GM18517 (cell line): Measurements from ENCODE around the gene AVEN.
"Not testable (repeated sequence)": the region's sequence is repeated elsewhere in the genome, so short reads cannot be mapped to it uniquely, and the experiment has no call there.

Experiments used
- ATAC-seq: cut with Tn5 transposase; IDR thresholded peaks from one replicate; pipeline ENCODE4 v1.9.1; 2021; ENCODE audit warnings: mild to moderate bottlenecking, moderate library complexity; ENCODE audit not compliant: unreplicated experiment

The AVEN gene

DNA sequence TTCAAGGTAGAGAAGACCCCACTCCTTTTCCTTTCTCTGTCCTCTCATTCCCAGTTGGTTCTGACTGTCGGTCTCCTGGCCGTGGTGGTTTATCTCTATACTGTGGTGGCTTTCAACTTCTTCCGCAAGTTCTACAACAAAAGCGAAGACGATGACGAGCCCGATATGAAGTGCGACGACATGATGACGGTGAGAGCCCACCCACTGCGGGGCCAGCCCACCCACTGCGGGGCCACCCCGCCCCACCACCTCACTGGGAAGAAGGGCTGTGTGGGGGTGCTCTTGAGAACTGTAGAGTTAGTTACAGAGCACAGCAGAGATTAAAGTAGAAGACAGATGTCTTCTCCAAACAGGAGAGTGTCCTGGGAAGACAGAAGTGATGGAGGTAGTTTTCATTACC, 181.3 kb downstream of the AVEN start:
- no peak for ATAC-seq

DNA sequence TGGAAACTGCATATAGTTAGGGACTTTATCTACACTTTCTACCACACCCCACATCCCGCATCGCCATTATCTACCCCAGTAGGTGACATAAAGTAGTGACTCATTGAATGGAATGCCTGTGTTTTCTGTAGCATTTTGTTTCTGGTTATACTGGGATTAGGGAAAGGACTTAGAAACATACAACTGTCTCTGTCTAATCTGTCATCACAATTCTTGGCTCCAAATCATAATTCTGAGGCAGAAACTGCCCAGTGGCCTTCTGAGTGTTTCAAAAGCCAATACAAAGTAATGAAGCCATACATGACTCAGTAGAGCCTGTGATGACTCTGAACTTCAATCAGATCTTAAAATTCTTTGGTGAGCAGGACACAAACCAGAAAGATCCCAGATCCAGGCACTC, 186.4 kb downstream of the AVEN start:
- no peak for ATAC-seq

DNA sequence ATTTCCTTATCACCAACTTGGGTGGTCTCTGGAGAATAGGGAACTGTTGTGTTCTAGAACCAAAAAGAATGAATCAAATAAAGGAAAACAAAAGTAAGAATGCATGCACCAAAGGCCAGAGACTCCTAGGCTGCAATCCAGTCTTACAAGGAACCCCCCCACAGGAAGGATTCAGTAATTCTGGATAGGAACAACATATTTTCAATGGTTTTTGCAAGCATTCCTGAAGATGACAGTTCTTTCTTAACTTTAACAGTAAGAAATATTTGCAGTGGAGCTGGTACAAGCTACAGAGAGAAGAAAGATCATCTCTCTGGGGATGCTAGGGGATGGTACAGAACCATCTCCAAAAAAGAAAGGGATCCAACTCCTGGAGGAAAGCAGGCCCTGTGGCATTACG, 186.9 kb downstream of the AVEN start:
- ATAC-seq: no peak

DNA sequence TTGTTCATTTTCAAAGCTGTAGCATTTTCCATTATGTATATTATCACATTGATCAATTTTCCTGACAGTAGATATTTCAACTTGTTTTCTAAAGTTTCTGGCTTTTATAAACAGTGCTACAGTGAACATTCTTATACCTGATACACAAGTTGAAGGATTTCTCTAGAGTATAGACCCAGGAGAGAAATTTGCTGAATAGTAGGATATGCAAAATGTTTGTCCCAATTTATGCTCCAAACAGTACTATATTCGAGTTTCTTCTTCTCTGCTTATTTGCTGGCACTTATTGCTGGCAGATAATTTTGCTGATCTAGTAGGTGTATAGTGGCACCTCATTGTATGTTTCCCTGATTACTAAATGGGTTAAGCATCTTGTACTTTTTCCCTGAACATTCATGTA, 187.9 kb downstream of the AVEN start:
- ATAC-seq: no peak

DNA sequence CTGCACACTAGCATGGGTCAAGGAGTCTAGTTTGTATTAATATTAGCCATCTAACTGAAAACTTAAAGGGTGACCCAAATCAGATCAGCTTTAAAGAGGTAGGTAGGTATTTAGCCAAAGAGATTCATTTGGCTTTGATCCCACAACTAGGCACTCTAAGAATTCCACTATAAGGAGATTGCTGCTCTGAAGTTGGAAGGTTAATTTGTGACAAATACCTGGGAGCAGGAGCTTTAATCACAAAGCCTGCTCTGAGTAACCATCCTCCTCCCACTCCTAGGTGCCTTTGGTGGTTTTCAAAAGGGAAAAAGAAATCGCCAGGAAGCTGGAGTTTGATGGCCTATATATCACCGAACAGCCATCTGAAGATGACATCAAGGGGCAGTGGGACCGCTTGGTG, 191.0 kb downstream of the AVEN start:
- no peak for ATAC-seq

DNA sequence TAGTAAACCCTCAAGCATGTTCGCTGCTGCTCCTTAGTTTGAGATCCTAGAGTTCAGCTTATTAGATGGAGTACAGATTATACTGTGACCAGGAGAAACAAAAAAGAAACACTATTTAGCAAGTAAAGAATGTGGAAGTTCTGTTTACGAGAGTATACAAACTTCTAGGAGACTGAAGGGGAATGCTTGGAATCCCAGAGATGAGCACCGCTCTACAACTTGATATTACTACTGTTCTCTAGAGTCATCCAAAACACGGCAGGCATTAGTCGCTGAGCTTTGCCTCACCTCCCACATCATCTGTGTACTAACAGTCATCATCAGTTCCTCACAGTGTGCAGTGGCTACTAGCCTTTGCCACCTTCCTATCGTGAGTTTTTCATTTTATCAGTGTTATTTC, 192.1 kb downstream of the AVEN start:
- no peak for ATAC-seq

DNA sequence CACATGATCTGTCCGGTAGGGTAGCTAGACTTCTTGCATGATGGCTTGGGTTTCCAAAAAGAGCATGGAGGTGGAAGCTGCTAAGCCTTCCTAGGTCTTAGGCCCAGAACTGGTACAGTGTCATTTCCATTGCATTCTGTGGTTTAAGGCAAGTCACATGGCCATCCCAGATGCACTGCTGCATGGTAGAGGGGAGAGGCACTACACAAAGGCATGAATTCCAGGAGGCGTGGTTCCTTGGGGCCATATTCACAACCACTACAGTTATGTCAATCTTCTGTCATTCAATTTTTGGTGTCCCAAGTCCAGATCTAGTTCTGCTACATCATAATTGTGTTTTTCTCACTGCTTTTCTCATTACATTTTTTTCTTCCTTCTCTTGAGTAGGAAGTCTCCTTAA, 192.9 kb downstream of the AVEN start:
- no peak for ATAC-seq

DNA sequence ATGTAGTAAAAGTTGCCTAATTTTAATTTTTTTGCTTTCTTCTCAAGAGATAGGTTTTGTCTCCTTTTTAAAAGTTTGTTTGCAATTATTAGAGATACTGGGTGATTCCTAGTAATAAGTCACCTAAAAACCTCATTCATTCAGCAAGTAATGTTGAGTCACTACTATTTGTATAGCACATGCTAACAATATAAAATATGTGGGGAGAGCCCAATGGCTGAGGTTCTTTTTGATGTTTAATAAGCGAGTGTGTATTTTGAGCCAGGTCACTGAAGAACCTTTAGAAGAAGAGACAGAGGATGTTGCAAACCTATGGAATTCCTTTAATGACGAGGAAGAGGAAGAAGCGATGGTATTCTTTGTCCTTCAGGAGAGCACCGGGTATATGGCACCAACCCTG, 194.4 kb downstream of the AVEN start:
- no peak for ATAC-seq

DNA sequence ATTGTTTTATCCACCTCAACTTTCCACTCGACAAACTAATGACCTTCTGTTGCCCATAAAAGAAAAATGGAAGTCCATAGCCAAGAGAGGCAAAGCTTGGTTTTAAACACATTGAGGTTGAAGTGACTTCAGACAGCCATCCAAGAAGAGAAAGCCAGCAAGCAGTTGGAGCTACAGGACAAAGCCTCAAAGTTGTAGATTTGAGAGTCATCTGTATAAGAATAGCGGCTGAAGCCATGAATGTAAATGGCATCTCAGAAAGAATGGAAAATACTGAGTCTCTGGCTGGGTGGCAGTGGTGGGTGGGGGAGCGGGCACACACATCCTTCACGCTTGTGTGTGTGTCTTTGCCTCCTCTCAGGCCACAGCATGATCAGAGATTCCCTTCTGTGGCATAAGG, 194.8 kb downstream of the AVEN start:
- no peak for ATAC-seq

DNA sequence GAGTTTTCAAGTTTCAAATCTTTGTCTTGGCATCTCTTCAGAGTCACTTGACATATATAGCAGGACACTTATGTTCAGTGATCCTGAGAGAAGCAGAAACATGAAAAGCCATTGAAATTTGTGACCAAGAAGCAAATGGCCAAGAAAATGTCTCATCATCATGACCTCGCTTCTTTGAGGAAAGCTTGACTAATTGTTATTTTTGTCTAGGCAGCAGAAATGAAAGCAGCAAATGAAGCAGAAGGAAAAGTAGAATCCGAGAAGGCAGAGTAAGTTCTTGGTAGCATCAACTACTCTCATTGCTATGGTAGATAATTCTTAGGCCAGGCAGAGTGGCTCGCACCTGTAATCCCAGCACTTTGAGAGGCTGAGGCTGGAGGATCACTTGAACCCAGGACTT, 198.4 kb downstream of the AVEN start:
- ATAC-seq: no peak

DNA sequence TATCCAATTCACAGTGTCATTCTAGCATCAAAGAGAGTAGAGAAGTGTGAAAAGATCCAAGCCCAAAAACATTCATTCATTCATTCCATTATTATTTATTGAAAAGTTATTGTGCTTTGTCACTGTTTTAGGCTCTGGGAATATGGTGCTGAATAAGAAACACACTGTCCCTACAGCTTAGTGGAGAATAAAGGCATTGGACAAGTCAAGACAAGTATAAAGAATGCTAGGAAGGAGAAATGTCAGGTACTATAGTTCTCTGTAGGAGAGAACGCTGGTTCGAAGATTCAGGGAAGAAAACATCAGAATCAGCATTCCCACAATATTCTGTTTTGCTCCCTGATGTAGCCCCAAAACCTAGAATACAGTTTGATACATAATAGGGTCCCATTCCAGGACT, 199.5 kb downstream of the AVEN start:
- no peak for ATAC-seq

DNA sequence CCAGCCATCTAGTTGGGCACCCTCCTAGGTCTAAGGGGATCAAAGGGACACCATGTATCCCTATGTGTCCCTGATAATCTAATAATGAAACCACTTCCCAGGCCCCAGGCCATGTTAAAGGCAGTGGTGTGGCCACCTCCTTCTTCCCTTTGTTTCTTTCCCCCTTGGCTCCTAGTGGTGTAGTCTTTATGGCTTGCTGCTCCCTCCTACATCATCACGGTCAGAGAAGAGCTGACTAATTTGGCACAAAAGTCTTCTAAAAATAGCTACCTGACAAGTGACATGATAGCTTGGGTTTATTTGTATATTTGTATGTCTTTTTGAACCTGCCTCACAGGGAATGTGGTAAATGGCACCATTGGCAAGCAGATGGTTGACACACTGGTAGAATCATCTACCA, 201.7 kb downstream of the AVEN start:
- ATAC-seq: no peak

DNA sequence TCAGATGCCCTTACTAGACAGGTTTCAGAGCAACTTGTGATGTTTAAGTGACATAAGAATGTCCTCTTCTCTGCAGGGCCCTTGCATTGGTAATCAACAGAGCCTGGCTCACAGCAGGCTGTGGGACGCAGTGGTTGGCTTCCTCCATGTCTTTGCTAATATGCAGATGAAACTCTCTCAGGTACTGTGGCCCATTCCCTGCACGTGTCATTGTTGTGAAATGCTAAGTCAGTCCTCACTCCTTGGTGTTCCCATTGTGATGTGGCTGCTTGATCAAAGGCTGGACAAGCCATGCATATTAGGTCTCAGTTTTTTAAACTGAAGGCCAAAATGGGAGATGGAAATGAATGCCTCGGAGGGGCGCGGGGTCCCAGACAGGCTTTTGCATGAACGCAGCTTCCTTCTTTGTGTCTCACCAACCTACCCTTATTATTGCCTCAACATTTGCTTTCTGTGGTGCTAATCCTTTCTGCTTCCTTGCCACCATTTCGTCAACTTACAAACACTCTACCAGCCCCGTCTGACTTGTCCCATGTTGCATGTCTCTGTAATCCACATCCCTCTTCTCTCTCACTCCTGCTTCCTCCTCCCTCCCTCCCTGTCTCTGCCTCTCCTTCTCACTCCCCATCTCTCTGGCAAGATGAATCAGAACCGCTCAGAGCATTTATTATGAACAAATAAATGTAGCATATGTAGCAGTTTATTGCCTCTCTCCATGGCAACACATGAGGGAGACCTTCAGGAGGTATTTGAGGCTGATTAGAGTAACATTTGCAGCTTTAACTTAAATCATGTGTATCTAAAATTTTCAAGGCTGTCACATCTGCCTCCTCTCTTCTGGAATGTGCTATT, 203.9 kb downstream of the AVEN start:
- no peak for ATAC-seq

DNA sequence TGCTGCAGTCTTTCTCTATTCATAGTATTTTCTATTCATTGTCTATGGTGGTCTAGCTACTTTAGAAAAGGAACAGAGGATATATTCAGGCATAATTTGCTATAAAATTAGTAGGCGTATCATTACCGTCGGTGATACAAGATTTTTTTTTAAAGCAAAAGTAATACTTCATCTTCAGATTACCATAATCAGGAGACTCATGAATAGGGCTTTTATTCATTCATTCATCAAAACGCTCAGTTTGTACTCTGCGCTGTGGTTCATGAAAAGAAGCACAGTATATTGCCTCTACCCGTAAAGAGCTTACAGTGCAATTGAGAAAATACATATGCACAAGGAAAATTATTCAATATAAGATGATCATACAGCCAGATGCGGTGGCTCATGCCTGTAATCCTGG, 207.4 kb downstream of the AVEN start:
- ATAC-seq: no peak

DNA sequence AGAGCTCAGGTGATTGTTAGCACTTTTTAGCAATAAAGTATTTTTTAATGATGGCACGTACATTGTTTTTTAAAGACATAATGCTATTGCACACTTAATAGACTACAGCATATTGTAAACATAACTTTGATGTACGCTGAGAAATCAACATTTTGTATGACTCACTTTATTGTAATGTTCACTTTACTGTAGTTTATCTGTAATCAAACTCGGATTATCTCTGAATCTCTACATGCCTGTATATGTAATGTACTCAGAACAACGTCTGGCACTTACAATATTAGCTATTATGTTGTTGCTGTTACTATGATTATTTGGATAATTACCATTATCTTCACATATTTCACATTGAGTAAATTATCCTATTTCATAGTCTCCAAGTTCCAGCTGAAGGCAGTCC, 208.7 kb downstream of the AVEN start:
- ATAC-seq: no peak

DNA sequence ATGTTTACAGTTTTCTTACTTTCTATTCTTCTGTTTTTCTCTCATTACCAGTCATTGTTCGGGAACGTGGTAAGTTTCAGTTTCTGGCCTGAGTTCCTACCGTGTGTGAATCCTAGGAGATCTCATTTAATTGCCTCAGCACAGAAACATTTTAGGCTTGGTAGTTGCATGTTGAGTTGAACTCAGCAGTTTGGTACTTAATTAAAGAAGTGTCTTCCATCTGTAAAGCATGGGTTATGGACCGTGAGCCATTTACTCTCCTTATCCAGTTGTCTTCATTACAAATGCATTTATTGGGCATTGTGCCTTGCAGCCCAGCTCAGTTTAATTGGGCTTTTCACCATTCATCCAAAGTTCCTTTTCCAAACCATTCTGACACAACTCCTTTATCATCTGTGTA, 212.8 kb downstream of the AVEN start:
- no peak for ATAC-seq

DNA sequence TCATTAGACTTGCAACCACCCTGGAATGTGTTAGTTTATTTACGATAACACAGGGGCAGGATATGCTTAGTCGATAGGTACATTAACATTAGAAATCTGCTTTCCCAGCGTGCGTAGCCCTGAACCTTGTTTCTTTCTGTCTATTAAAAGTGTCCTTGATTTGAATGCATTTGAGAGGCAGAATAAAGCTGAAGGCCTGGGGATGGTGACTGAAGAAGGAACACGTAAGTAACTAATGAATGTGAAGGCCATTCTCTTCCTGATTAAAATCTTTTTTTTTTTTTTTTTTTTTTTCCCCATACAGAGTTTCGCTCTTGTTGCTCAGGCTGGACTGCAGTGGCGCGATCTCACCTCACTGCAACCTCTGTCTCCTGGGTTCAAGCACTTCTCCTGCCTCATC, 213.6 kb downstream of the AVEN start:
- no peak for ATAC-seq

DNA sequence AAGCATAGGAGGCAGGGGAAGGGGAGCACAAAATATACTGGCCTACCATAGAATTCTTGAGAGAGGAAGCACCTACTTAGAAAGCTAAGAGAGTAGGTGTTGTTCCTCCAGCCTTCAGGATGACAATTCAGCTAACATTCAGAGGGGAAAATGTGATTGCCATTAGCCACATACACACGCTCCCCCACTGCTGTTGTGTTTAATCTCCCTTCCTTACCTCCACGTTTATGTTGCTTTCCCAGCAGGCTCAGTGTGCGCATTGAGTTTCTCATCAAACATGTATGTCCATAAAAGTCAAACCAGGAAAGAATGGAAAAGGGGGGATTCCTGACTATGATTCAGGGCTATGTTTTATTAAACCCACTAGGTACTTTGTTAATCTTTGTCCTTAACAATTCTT, 215.9 kb downstream of the AVEN start:
- no peak for ATAC-seq

DNA sequence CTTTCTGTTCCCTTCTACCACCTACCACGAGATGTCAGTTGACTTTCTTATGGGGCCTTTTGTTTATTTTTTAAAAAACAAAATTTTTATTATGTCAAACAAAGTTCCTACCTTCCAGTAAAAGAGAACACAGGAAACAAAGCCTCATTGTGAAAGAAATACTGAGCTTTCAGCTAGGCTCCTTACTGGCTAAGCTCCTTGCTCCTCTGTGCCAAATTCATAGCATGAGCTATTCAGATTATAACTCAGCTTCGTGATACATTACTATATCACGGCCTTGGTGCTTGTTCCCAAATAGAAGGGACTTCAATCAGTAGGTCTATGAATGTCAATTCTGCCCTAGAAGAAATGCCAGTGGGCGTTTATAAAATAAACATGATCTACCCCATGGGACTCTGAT, 216.5 kb downstream of the AVEN start:
- ATAC-seq: no peak

DNA sequence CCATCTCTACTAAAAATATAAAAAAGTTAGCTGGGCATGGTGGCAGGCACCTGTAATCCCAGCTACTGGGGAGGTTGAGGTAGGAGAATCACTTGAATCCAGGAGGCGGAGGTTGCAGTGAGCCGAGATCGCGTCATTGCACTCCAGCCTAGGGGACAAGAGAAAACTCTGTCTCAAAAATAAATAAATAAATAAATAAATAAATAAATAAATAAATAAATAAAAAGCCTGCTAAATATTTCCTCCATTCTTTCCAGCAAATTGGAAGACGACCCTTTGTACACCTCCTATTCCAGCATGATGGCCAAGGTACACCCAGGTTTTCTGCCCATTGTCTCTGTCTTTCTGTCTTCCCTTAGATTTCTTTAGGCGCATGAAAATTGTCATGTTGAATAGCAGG, 219.5 kb downstream of the AVEN start:
- not testable (repeated sequence) for ATAC-seq
